Kidney glomerular epithelial cell (primary cell): ENCODE measurements around the gene DYNLT1.
"Not testable (repeated sequence)": the region's sequence is repeated elsewhere in the genome, so short reads cannot be mapped to it uniquely, and the experiment has no call there.

ENCODE experiments used
- DNase-seq: peaks from one replicate; lab custom pipeline; 2025; lab: John Stamatoyannopoulos, UW

DYNLT1 gene

DNA sequence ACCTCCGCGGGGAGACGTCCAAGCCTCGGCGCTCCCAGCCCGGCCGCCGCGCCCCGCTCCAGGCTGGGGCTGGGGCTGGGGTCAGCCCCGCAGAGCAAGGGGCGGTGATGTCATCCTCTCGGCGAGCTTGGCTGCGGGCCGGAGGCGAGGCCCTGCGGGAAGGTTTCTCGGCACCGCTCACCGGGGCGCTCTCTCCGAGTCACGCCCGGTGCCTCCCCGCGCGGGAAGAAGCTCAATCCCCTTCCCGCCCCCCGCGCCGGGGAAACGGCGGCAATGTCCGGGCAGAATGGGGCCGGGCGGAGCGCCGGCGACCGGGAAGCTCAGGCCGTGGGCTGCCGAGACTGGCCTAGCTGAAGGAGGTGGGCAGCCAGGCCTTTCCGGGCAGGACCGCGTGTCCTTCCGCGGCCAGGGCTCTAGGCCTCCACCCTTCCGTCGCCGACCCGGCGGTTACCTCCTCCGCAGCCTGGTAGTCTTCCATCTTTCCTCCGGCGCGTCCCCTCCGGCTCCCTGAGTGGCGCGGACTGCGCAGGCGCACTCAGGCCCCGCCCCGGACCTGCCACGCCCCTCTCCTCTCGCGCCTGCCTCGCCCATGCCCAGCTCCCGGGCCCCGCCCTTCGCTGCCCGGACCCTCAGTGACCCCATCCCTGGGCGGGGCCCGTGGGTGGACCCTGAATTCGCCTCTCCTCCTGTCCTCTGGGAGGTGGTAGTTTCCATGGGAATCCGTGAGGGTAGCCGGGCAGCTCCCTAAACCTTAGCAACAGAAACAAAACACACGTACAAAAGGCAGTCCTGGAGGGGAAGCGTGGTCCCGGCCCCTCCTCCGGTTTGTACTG lies at the start of gene DYNLT1:
DYNLT1 (minus strand) TSS at position 513 of the 833 bp plus-strand sequence; CDS start at position 478, 35 bp downstream.
- peak; percentile 90 for DNase-seq

DNA sequence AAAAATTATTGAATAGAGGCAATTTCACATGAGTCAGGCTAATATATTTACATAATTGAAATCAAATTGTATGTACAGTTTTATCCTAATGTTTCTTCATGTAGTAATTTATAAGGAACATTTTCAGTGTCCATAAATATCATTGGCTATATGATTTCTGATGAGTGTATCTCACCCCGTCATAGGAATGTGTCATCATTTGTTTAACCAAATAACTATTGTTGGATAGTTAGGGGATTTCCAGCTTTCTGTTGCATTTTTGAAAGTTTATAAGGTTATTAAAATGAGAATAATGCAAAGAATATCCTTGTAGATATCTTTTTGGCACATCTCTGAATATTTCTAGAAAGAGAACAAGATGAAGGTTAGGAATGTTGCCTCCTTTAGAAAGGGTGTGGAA lies 44.3 kb upstream of the DYNLT1 start:
- DNase-seq = no peak

DNA sequence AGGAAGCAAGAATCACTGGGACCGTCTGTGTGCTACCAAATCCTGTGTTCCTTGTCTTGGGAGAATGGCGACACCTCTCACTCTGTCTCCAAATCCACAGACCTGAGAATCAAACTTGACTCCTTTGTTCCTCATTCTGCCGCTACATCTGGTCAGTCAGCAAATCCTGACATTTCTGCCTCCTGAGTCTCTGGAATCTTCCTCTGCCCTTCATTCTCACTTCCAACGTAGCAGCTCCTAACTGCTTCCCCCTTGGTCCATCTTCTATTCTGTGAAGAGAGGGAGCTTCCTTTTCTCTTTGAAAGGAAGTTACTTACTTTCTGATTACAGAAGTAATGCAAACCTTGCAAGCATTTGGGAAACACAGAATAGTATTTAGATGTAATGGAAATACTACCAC lies 43.0 kb upstream of the DYNLT1 start:
- DNase-seq = no peak

DNA sequence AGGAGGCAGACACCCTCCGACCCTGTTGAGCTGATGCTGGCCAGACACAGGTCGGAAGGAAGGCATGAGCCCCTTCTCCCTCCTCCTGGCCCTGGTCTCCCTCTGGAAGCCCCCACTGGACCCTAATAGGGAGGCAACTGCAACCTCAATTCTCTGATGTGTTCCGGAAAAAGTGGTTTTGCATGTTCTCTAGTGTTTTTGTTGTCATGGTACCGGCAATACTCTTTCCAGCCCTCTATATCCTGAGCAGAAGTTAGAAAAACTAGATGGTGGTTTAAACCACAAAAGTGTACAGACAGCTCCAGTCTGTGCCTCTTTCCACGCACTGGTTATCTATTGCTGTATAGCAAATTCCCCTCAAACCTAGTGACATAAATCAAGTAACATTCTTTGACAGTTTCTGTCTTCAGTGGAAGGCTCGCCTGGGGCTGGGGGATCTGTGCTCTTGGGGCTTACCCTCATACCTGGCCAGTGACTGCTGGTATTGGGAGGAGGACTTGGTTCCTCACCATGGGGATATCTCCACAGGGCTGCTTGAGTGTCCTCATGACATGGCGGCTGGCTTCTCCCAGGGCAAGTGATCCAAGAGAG lies 42.3 kb upstream of the DYNLT1 start:
- DNase-seq = no peak

DNA sequence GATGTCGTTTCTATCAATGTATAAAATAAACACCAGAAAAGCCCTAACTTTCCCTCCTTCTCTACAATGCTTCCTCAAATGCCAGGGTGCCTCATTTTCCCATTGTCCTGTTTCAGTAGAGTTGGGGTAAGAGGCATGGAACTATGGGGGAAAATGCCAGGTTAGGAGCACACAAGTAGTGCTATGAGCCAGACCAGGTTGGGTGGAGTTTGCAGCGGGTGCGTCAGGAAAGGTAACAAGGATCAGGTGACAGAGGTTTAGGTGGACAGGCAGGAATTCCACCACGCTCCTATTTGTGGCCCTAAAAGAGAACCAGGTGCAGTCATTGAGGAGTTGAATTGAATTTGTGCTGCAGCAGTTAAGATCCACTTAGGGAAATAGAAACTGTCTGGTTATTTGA lies 41.8 kb upstream of the DYNLT1 start:
- DNase-seq = no peak

DNA sequence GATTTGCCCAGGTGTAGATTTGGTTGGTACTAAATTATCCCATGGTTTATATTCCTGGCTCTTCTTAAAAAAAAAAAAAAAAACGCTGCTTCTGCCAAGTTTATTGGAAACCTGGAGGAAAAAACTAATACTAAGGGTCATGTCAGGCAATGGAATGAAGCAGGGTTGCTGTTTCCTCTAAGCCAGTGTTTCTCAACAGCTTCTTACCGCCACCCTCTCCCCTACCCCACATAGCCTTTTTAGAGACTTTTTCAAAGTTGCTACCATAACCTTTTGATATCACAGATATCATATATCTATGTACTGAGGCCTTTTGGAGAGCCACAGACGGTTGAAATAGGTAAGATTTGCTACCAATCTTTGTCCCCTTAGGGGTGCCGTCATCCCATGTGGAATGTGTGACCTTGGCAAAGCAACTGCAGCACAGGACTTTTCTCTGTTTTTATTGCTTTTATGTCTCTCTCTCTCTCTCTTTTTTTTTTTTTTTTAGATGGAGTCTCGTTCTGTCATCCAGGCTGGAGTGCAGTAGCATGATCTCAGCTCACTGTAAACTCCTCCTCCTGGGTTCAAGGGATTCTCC lies 40.3 kb upstream of the DYNLT1 start:
- DNase-seq = no peak

DNA sequence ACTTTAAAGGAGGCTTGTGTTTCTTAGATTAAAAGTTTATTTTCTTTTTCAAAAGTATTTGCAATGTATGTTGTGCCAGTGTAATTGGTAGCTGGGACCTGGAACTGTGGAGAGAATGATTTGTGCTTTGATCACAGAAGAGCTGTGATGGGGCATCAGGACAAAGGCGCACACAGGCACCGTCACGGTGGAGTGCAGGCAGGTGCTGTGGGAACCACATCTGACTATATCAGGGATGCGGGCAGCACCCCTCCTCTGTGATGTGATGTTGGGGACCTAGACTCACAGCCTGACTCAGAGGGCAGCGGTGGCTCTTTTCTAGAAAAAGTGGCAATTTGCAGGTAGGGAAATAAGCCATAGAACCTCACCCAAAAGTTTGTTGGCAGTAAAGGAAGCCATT lies 39.8 kb upstream of the DYNLT1 start:
- DNase-seq = no peak

DNA sequence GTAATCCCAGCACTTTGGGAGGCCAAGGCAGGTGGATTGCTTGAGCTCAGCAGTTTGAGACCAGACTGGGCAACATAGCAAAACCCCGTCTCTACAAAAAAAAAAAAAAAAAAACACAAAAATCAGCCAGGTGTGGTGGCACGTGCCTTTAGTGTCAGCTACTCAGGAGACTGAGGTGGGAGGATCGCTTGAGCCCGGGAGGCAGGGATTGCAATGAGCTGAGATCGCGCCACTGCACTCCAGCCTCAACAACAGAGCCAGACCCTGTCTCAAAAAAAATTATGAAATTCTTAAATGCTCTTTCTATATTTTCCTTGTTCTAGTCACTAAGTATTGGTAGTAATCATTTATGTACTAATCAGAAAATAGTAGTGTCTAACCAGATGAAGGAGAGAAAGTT lies 35.9 kb upstream of the DYNLT1 start:
- DNase-seq = no peak

DNA sequence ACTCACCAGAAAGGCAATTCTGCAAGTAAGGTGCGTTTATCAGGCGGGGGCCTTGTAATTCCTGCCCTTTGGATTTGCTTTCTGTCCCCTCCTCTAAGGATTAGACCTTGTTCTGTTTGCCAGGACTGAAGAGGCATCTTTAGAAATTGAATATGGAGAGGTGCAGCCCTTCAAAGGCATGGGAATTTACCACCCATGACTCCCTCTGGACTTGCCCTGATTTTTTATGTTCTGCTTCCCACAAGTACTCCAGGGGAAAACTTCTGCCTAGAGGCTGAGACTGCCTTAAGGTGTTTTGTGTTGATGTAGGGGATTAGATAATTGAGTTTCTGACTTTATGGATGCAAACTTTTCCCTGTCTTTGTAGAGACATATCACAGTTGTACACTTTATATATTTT lies 35.5 kb upstream of the DYNLT1 start:
- no peak for DNase-seq

DNA sequence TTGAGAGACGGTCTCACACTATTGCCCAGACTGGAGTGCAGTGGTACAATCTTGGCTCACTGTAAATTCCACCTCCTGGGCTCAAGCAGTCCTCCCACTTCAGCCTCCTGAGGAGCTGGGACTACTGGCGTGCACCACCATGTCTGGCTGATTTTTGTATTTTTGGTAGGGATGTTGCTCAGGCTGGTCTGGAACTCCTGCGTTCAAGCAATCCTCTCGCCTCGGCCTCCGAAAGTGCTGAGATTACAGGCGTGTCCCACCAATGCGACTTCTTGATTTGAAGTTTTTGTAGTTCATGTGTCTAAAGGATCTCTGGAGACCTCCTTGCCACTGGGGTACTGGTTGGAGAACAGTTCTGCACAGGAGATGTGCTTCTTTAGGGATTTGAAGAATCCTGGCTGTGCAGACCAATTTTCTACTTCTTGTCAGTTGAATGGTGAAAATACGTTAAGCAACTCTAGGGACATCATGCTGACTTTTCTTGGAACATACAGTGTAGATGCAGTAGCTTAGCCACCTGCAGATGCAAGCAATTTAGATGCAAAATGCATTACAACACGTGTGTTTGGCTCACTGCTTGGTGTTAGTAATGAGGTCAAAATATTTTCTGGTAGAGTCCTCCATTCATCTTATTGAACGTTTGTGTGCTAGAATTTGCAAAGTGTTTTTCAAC lies 33.5 kb upstream of the DYNLT1 start:
- no peak for DNase-seq

DNA sequence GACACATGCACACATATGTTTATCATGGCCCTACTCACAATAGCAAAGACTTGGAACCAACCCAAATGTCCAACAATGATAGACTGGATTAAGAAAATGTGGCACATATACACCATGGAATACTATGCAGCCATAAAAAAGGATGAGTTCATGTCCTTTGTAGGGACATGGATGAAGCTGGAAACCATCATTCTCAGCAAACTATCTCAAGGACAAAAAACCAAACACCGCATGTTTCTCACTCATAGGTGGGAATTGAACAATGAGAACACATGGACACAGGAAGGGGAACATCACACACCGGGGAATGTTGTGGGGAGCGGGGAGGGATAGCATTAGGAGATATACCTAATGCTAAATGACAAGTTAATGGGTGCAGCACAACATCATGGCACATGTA lies 32.6 kb upstream of the DYNLT1 start:
- not testable (repeated sequence) for DNase-seq

DNA sequence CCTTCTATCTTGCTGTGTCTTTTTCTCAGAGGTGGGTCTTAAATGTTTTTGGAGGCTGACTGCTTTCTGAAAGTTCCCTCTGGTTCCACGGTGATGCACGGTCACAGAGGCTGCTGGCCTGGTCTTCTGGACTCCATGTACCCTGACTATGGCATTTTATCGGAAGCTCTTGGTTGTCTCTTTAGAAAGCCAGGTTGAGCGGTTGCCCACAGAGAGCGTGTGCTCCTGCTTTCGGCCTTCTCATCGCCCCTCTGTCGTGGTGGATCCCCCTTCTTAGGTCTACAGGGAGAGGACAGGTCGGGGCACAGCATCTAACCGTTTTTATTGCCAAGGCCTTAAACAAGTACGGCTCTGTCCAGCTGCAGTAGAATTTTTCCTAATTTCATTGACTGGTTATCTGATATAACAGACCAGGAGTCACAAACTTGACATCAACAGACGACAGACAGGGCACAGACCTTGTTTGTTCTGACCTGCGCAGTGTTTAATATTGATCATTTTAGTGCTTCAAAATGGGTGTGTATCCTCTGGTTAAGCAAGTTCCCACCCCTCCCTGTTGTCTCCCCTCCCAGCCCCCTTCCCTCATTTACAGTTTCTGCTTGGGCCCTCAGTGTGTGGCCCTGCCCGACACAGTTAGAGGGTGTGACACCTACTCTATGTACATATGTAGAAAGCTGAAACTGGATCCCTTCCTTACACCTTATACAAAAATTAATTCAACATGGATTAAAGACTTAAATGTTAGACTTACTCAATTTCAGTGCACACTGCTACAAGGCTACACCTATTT lies 30.0 kb upstream of the DYNLT1 start:
- no peak for DNase-seq

DNA sequence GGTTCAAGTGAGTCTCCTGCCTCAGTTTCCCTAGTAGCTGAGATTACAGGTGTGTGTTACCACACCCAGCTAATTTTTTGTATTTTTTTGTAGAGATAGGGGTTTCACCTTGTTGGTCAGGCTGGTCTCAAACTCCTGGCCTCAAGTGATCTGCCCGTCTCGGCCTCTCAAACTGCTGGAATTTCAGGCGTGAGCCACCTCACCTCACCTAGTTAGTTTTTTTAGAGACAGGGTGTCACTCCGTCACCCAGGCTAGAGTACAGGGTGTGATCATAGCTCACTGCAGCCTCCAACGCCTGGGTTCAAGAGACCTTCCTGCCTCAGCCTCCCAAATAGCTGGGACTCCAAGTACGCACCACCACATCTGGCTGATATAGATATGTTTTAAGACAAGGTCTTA lies 28.2 kb upstream of the DYNLT1 start:
- no peak for DNase-seq

DNA sequence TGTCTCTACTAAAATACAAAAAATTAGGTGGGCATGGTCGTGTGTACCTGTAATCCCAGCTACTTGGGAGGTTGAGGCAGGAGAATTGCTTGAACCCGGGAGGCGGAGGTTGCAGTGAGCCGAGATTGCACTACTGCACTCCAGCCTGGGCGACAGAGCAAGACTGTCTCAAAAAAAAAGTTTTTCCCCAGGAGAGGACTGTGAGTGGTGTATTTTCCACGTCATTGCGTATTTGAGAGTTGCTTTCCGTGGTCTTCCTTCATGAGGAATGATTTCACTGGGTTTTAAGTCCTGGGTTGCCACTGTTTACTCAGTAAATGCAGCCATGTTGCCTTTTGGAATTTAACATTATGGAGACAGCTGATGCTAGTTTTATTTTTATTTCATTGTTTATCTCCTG lies 27.6 kb upstream of the DYNLT1 start:
- not testable (repeated sequence) for DNase-seq

DNA sequence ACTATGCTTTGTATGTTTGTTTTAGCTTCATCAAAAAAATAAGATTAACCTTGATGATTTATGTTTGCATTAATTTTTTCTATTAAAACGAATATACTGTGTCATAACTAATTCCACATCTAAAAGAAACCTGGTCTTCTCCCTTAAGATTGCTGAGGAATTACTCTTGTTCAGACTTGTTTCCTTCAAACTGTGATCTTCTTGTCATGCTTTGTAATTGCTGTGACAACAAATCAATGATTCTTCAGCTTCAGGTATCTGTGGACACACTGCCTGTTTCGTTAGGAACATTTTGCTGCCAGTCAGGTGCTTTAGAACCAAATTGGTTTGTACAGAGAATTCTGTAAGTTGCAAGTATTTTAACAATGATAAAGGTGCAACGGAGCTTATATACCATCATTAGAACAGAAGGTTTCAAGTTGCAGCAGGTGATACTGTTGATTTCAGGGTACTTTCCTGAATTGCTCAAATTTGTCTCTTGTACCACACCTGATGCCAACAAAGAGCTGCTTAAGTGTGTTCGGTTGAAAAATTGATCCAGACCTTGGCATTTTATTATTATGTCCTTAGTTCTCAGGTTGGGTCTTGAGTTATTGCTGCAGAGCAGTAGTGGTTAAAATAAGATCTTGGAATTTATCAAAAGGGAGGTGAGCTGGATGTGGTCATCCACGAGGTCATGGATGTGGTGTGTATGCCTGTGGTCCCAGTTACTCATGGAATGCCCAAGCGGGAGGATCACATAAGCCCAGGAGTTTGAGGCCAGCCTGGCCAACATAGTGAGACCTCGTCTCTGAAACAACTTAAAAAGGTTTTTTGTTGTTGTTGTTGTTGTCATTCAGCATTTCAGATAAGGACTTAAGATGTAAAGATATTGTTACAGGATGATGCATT lies 24.8 kb upstream of the DYNLT1 start:
- peak; percentile 27 for DNase-seq

DNA sequence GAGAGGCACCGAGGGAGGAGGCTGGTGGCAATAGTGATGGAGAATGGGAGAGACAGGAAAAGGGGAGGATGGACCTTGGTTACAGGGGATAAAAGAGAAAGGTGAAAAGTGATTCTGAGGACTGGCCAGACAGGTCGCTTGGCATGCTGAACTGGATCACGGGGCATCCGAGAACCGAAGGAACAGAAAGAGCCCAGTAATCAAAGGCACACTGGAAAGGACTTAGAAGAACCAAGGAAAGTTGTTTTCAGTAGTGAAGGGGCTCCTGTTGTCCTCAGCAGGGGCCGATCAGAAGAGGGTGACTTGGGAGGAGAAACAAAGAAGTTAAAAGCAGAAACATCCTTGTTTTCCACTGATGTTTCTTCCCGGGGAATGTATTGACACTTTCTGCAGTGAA lies 24.2 kb upstream of the DYNLT1 start:
- no peak for DNase-seq

DNA sequence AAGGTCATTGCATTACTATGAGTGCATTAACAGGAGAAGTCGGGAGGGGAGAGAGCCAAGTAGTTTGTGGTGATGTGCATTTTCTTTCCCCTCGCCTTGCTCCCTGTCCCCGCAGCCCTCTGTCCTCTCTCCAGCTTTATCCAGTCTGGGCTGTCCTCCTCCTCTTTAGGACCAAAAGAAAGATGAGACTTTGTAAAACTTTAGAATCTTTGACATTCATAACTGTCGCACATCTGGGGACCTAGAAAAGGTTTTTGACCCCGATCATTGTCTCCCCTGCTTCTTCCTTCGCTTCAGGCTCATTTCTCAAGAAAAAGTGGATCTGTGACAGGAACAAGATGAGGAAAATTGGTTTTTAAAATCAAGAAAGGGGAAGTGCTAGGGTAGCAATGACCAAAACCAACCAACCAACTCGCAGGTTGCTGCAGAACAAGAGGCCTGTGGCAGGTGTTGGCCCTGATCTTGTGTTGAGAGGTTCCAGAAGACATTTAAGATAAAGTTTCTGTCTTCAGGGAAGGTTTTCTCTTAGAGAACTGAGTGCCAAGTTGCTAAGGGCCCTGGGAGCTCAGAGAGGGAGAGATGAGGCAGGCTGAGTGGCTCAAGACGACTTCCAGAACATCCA lies 22.9 kb upstream of the DYNLT1 start:
- DNase-seq = no peak

DNA sequence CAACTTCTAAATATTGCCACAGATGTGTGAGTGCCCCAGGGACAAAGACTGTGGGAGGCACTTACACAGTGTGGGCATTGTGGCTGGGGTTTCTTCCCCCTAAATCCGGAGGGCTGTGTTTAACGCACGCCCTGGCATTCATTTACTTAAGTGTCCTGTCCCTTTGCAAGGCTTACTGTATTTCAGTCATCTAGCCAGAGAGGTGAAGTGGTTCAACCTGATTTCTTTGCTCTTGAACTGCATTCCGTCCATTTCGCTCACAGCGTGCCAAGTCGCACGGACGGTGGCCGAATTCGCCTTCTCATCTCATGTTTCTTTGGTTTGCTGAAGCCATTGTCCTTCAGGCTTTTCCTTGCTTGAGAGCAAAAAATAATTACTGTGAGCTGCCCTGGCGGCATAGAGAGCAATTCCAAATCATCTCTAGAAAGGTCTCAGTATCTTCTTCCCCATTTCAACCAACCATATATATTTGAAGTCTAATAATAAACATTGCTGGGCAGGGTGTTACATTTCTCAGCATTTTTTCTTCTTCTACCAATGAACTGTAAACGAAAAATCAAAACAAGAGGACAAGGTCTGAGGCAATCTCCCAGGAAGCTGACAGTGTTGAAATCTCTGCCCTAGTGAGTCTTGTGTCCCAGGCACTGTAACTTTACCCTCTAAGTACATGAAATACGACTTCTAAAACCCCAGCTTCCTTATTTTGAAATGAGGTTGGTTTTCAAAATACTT lies 22.3 kb upstream of the DYNLT1 start:
- DNase-seq = no peak

DNA sequence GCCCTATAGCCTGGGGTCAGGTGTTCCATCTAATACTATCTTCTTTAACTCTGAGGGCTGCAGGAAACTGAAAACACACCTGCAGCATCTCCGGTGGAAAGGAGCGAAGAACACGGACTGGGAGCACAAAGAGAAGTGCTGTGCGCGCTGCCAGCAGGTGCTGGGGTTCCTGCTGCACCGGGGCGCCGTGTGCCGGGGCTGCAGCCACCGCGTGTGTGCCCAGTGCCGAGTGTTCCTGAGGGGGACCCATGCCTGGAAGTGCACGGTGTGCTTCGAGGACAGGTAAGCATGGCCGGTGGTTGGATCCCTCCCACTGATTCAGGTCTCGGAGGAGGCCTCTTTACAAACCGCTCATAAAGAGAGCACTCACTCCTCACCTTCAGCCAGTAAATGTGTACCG lies 20.8 kb upstream of the DYNLT1 start:
- no peak for DNase-seq

DNA sequence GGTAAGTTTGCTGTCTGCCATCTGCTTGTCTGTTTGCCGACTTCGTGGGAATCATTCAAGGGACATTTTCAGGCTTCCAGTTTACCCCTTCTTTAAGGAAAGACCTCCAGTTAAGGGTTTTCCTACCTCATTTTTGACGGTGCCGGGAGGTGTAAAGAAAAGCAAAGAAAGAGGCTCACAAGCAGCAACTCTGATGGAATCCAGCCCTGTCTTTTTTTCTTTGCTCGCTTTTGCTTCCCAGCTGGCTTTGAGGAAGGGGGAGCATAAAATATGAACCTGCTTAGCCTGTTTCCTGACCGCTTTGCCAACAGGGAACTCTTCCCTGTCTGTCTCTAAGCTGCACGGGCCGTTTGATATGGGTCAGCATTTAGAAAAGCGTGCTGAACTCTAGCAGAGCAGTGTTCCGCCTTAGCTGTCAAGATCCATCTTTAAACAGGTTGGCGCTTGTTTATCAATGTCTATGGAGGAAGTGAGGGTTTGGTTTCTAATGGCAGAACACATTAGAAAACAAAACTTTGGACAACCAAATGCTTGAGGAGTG lies 19.2 kb upstream of the DYNLT1 start:
- no peak for DNase-seq
